Psoas muscle (tissue), 8 donors: ENCODE measurements around the gene ERBB2. TPM values are rescaled to one million over a fixed set of nuclear protein-coding genes. Genes with fewer than 3 reads are reported as not detected.

Experiments
- ATAC-seq, 4 donors: fragments of 200-7000 bp; cut with Tn5 transposase; one replicate each; pipeline ENCODE4 v1.9.1; 2020; ENCODE audit warnings: moderate library complexity in 3 of 4, mild to moderate bottlenecking in 2 of 4
- DNase-seq, 2 donors: peaks; one replicate each; pipeline ENCODE4 v3.0.0-alpha.2; 2020
- H3K27ac ChIP-seq: fragments of 200-600 bp; one replicate; pipeline ENCODE4 v1.8.0; 2022
- H3K27me3 ChIP-seq, 3 donors: fragments of 200-600 bp in 1 of 3; one replicate each; pipeline versions ENCODE4 v1.6.1 to v1.8.0; 2013 to 2022; ENCODE audit warnings: low read length in 2 of 3, mild to moderate bottlenecking in 2 of 3, moderate library complexity in 1 of 3; ENCODE audit not compliant: insufficient read depth in 3 of 3
- H3K36me3 ChIP-seq, 2 donors: fragments of 200-600 bp in 1 of 2; one replicate each; pipeline versions ENCODE4 v1.6.1 to v1.8.0; 2013 to 2022; ENCODE audit warnings: low read depth in 1 of 2, mild to moderate bottlenecking in 1 of 2, moderate library complexity in 1 of 2; ENCODE audit not compliant: insufficient read depth in 1 of 2
- H3K4me1 ChIP-seq: fragments of 200-600 bp; one replicate; pipeline ENCODE4 v1.8.0; 2022
- H3K4me3 ChIP-seq: fragments of 200-600 bp; one replicate; pipeline ENCODE4 v1.8.0; 2022; ENCODE audit warnings: mild to moderate bottlenecking
- H3K9me3 ChIP-seq: fragments of 200-600 bp; one replicate; pipeline ENCODE4 v1.8.0; 2022
- CTCF ChIP-seq: fragments of 200-600 bp; IDR thresholded peaks from one replicate; pipeline ENCODE4 v1.8.0; 2022; ENCODE audit warnings: antibody characterized with exemption
- WGBS, 3 donors: extraction: QIAGEN DNeasy Blood & Tissue Kit; methylation state at CpG; one replicate each; pipeline versions ENCODE4 v1.1.6 to v1.1.7; 2013; 5-methylcytosine and 5-hydroxymethylcytosine counted together
- intact Hi-C, 2 donors: fragments of 100-400 bp; cut with DNase I; formaldehyde crosslinking; loops; one replicate each; pipeline versions ENCODE4 v1.11.0 to v1.14.2; 2022
- polyA plus RNA-seq, 3 donors: library from polyadenylated mRNA; stranded (reverse); fragments of 200-250 nt; gene quantifications; one replicate each; pipeline ENCODE4 v1.2.3, GENCODE V29; 2013
- total RNA-seq, 4 donors: library from RNA; stranded (reverse); fragmentation: NEBNext Ultra II Directional in 2 of 4; extraction: Animal tissue kit (Norgen Biotek cat#: 25700) in 2 of 4; gene quantifications; one replicate each; pipeline versions ENCODE4 v1.2.1 to v1.2.4, GENCODE V29; 2021 to 2023
- donor health status: healthy with polysubstance abuse.
- donor health status: DM: no; HTN: no; CAD: no; lungs with moderate emphysema.
- donor health status: Bipolar disorder and iron deficiency.
- donor health status: healthy.
- donor health status: DM: yes; HTN: yes; CAD: no.
- donor health status: DM: no; HTN: no; CAD: no.
- donor health status: DM: no; HTN: no; CAD: no.
- donor health status: DM: yes; HTN: yes; CAD: no.

The ERBB2 gene
- total and polyA plus RNA-seq, 7 donors: 4.0 to 24.9 (median 20.4) TPM

DNA sequence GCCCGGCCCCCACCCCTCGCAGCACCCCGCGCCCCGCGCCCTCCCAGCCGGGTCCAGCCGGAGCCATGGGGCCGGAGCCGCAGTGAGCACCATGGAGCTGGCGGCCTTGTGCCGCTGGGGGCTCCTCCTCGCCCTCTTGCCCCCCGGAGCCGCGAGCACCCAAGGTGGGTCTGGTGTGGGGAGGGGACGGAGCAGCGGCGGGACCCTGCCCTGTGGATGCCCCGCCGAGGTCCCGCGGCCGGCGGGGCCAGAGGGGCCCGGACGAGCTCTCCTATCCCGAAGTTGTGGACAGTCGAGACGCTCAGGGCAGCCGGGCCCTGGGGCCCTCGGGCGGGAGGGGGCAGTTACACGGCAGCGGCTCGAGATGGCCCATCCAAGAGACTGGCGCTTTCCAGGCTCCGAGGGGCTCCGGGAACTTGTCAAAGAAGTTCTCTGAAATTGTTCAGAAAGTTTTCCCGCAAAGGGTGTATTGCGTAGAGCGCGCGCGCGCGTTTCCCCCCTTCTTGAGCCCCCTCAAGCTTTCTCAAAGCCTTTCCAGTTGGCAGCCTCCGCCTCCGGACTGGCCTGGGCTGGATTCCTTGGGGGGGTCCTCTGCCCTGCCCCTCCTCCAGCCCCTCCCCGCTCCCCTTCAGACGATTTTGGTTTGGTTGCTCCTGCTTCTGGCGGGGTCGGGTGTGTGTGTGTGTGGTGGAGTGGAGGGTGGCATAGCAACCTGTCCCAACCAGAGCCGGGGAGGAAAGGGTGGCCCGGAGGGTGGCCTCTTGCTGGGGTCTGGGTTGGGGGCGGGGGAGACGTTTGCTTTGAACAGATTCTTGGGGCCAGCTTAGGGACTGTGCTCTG lies 504 bp downstream of the ERBB2 start:
- no peak for TF ChIP-seq CTCF
- H3K4me3 ChIP-seq: peak overlapping the region; percentile 94
- peaks cover 48% of the 10 kb centered on the region for H3K4me1 ChIP-seq
- no peaks in the 10 kb centered on the region for H3K9me3 ChIP-seq
- peaks cover 0 to 5% of the 10 kb centered on the region in 2 donors for H3K36me3 ChIP-seq
- 1 to 2% (median 2%) methylated on average over 35 to 57 of the region's 57 CpGs for WGBS, 3 donors
- ATAC-seq (peak; percentile 60 to 73 (median 62)), DNase-seq (no peak)
- intact Hi-C loops: no loop called here
- H3K27ac ChIP-seq: peak overlapping the region; percentile 78
- H3K27me3 ChIP-seq: no peaks in the 10 kb centered on the region

- Histone ChIP-seq H3K27ac (peak overlapping the region; percentile 78), H3K4me3 (peak overlapping the region; percentile 94), H3K9me3 (no peaks in the 10 kb centered on the region), H3K36me3 (peaks cover 0 to 5% of the 10 kb centered on the region in 2 donors), H3K27me3 (no peaks in the 10 kb centered on the region), H3K4me1 (peaks cover 55% of the 10 kb centered on the region)
- 44 to 52% (median 45%) methylated on average over 10 of the region's 10 CpGs for WGBS, 3 donors
- intact Hi-C loops: no loop called here
- DNase-seq (no peak), ATAC-seq (no peak)
- TF ChIP-seq CTCF: no peak
Measured at GRCh38 chr17:39701012-39701783, 1.3 kb downstream of the ERBB2 start.

DNA sequence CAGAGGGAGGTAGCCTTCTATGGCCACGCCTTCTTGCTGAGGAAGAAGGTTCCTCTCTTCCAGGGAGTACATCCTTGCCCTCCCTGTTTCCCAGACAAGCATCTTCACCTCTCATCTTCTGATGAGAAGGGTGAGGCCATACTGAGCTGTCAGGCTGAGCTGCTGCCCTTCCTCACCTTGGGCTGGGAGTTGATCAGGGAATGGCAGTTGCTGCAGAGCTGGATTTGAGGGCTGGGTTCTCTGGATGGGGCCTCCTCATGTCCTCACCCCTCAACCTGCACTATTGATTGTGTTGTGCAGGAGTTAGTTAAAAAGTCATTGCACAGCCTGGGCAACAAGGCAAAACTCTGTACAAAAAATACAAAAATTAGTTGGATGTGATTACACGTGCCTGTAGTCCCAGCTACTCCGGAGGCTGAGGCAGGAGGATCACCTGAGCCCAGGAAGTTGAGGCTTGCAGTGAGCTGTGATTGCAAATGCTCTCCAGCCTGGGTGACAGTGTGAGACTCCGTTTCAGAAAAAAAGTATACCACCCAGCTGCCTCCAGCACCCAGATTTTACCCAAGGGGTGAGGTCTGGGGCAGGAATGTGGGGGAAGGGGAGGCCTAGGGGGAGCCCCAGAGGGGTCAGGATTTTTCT lies 2.0 kb downstream of the ERBB2 start:
- TF ChIP-seq CTCF: no peak
- no peaks in the 10 kb centered on the region for H3K9me3 ChIP-seq
- DNase-seq (no peak), ATAC-seq (no peak)
- peaks cover 0 to 4% of the 10 kb centered on the region in 2 donors for H3K36me3 ChIP-seq
- WGBS, 3 donors: 70 to 80% (median 78%) methylated on average over 4 of the region's 4 CpGs
- H3K27ac ChIP-seq: no peak overlapping the region
- intact Hi-C loops: no loop called here
- no peaks in the 10 kb centered on the region for H3K27me3 ChIP-seq
- peaks cover 55% of the 10 kb centered on the region for H3K4me1 ChIP-seq
- H3K4me3 ChIP-seq: peak overlapping the region; percentile 94

DNA sequence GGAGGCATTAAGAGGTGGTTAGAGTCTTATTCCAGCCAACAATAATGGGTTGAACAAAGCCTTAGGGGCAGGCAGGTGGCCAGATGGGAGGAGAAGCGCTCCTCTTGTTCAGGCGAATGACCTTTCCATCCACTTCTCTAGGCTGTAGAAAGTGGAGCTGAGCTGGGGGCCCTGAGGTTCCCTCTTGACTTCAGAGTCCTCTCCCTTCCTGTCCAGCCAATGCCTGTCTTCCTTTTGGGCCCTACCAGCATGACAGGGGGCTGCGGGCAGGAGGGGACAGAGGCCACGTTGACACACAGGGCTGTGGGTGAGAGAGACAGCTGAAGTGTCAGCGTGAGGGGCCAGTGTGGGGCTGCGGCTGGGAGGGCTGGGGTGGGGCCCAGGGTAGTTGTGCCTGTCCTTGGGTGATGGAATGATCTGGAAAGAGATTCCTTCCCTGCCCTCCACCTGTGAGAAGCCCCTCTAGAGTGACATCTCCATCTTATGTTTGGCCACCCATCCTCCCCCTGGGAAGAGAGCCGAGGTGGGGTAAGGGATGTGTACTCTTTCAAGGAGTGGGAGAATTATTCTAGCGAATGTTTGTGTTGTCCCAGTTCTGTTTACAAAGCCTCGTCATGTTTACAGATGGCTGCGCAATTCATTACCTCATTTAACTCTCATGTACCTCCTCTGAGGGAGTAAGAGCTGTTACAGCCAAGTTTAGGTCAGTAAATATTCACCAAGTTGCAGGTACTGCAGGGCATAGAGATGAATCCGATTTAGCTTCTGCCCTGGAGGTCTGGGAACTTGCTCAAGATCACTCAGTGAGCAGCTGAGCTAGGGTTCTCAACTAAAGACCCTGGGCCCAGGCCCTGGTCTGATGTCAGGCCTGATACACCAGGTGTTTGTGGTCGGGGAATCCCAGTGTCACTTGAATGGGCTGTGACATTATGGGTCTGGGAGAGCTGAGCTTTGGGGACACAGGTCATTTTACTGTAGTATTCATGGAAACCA lies 3.3 kb downstream of the ERBB2 start:
- Histone ChIP-seq H3K4me1 (peaks cover 55% of the 10 kb centered on the region), H3K27me3 (no peaks in the 10 kb centered on the region), H3K4me3 (no peak overlapping the region), H3K9me3 (no peaks in the 10 kb centered on the region), H3K27ac (peak overlapping the region; percentile 61), H3K36me3 (peaks cover 0 to 15% of the 10 kb centered on the region in 2 donors)
- intact Hi-C loops: no loop called here
- no peak for ATAC-seq
- no peak for DNase-seq
- no peak for TF ChIP-seq CTCF
- 53 to 62% (median 62%) methylated on average over 12 of the region's 12 CpGs for WGBS, 3 donors
